Measurements from ENCODE around the gene CCDC57.

The CCDC57 gene

GRCh38 chr17:82126556-82127314 is 85.9 kb downstream of the CCDC57 start:
- Histone ChIP-seq H3K4me3 (ENCODE audit: low read length) (no peak overlapping the region), H4K20me1 (ENCODE audit: control insufficient read depth, insufficient read depth, low read depth, low read length) (no peaks in the 10 kb centered on the region), H3K27me3 (ENCODE audit: control insufficient read depth, low read length) (no peaks in the 10 kb centered on the region), H3K9me3 (ENCODE audit: control insufficient read depth, insufficient read depth, low read length) (no peaks in the 10 kb centered on the region), H3K9me2 (replicated peaks; ENCODE audit: control insufficient read depth, low read length) (no peaks in the 10 kb centered on the region), H3K4me2 (ENCODE audit: low read length) (no peak overlapping the region), H3K27ac (ENCODE audit: low read depth, low read length) (no peak overlapping the region), H3K4me1 (ENCODE audit: control insufficient read depth, low read length) (no peaks in the 10 kb centered on the region), H3K36me3 (ENCODE audit: control insufficient read depth, low read length) (no peaks in the 10 kb centered on the region), H3F3A (ENCODE audit: control insufficient read depth, insufficient read depth) (no peaks in the 10 kb centered on the region), H3K79me2 (ENCODE audit: control insufficient read depth, low read length) (no peaks in the 10 kb centered on the region)
- TF ChIP-seq EZH2phosphoT487 (IDR thresholded peaks at IDR 0.05; ENCODE audit: borderline replicate concordance, low read length) (no peak), CTCF (IDR thresholded peaks at IDR 0.05; ENCODE audit: low read depth, low read length, poor library complexity, severe bottlenecking) (no peak)

GRCh38 chr17:82124101-82124500 is 88.5 kb downstream of the CCDC57 start:
- no peaks in the 10 kb centered on the region for H3K27me3 ChIP-seq (ENCODE audit: control insufficient read depth, low read length)
- H3K9me2 ChIP-seq (replicated peaks; ENCODE audit: control insufficient read depth, low read length), result no peaks in the 10 kb centered on the region
- no peaks in the 10 kb centered on the region for H3K36me3 ChIP-seq (ENCODE audit: control insufficient read depth, low read length)
- no peaks in the 10 kb centered on the region for H3F3A ChIP-seq (ENCODE audit: control insufficient read depth, insufficient read depth)
- H3K4me2 ChIP-seq (ENCODE audit: low read length), result no peak overlapping the region
- TF ChIP-seq CTCF (IDR thresholded peaks at IDR 0.05; ENCODE audit: low read depth, low read length, poor library complexity, severe bottlenecking) (no peak), EZH2phosphoT487 (IDR thresholded peaks at IDR 0.05; ENCODE audit: borderline replicate concordance, low read length) (no peak)
- no peak overlapping the region for H3K4me3 ChIP-seq (ENCODE audit: low read length)
- H3K9me3 ChIP-seq (ENCODE audit: control insufficient read depth, insufficient read depth, low read length), result no peaks in the 10 kb centered on the region
- no peaks in the 10 kb centered on the region for H3K79me2 ChIP-seq (ENCODE audit: control insufficient read depth, low read length)
- H3K4me1 ChIP-seq (ENCODE audit: control insufficient read depth, low read length), result no peaks in the 10 kb centered on the region
- H3K27ac ChIP-seq (ENCODE audit: low read depth, low read length), result no peak overlapping the region
- H4K20me1 ChIP-seq (ENCODE audit: control insufficient read depth, insufficient read depth, low read depth, low read length), result no peaks in the 10 kb centered on the region

GRCh38 chr17:82121660-82122629 is 90.7 kb downstream of the CCDC57 start:
- Histone ChIP-seq H3K27ac (ENCODE audit: low read depth, low read length) (no peak overlapping the region), H4K20me1 (ENCODE audit: control insufficient read depth, insufficient read depth, low read depth, low read length) (no peaks in the 10 kb centered on the region), H3K27me3 (ENCODE audit: control insufficient read depth, low read length) (no peaks in the 10 kb centered on the region), H3K36me3 (ENCODE audit: control insufficient read depth, low read length) (no peaks in the 10 kb centered on the region), H3K4me1 (ENCODE audit: control insufficient read depth, low read length) (no peaks in the 10 kb centered on the region), H3F3A (ENCODE audit: control insufficient read depth, insufficient read depth) (no peaks in the 10 kb centered on the region), H3K4me3 (ENCODE audit: low read length) (no peak overlapping the region), H3K9me3 (ENCODE audit: control insufficient read depth, insufficient read depth, low read length) (no peaks in the 10 kb centered on the region), H3K9me2 (replicated peaks; ENCODE audit: control insufficient read depth, low read length) (no peaks in the 10 kb centered on the region), H3K4me2 (ENCODE audit: low read length) (no peak overlapping the region), H3K79me2 (ENCODE audit: control insufficient read depth, low read length) (no peaks in the 10 kb centered on the region)
- no peak for TF ChIP-seq EZH2phosphoT487 (IDR thresholded peaks at IDR 0.05; ENCODE audit: borderline replicate concordance, low read length)
- TF ChIP-seq CTCF (IDR thresholded peaks at IDR 0.05; ENCODE audit: low read depth, low read length, poor library complexity, severe bottlenecking), result no peak
